B cell (primary cell): ENCODE results near the gene COL9A3. TPM values are rescaled to one million over a fixed set of nuclear protein-coding genes. Genes with fewer than 3 reads are reported as not detected.

ENCODE experiments used
- ATAC-seq: fragments of 200-7000 bp; cut with Tn5 transposase; one replicate; pipeline ENCODE4 v1.10.0; 2021; ENCODE audit warnings: low read depth, mild to moderate bottlenecking, moderate number of reproducible peaks, moderate library complexity
- CTCF ChIA-PET: fragments of 350-600 bp; sonication (Branson Sonifier 250); formaldehyde crosslinking; loops from one replicate; lab custom pipeline; 2021; ENCODE audit warnings: antibody characterized with exemption, inconsistent platforms; lab: Charles Lee
- POLR2A ChIA-PET: fragments of 350-600 bp; sonication (Branson Sonifier 250); formaldehyde crosslinking; loops from one replicate; lab custom pipeline; 2021; ENCODE audit warnings: antibody characterized with exemption; lab: Charles Lee
- DNase-seq: peaks from one replicate; pipeline ENCODE4 v3.0.0; 2013
- H2AFZ ChIP-seq: 2 replicates; pipeline ENCODE4 v1.6.1; 2012; ENCODE audit warnings: mild to moderate bottlenecking, low read depth, low read length; ENCODE audit not compliant: insufficient read depth, poor library complexity, severe bottlenecking
- H3K27ac ChIP-seq, 2 donors: 1 replicate in 1 of 2; 2 replicates in 1 of 2; pipeline ENCODE4 v1.5.1; 2012 to 2013; ENCODE audit warnings: low read length in 2 of 2, mild to moderate bottlenecking in 2 of 2, moderate library complexity in 1 of 2
- H3K27me3 ChIP-seq, 4 experiments: fragments of 200-600 bp in 1 of 4; sonication (generic) in 1 of 4; replicated peaks in 1 of 4; 1 replicate in 2 of 4; 2 replicates in 2 of 4; pipeline versions ENCODE4 v1.6.1 to v1.7.0; 2013 to 2016; ENCODE audit warnings: low read length in 3 of 4, mild to moderate bottlenecking in 2 of 4, mixed read lengths in 1 of 4, moderate library complexity in 1 of 4; ENCODE audit not compliant: insufficient read depth in 4 of 4, control insufficient read depth in 3 of 4; ENCODE audit errors: control extremely low read depth in 1 of 4
- H3K36me3 ChIP-seq, 2 experiments: replicated peaks in 1 of 2; 1 replicate in 1 of 2; 2 replicates in 1 of 2; pipeline versions ENCODE4 v1.6.1 to v1.7.1; 2013; ENCODE audit warnings: low read length in 1 of 2; ENCODE audit not compliant: insufficient read depth in 2 of 2, control insufficient read depth in 1 of 2; ENCODE audit errors: control extremely low read depth in 1 of 2, extremely low read depth in 1 of 2
- H3K4me1 ChIP-seq, 2 donors: fragments of 200-600 bp in 1 of 2; sonication (generic) in 1 of 2; 1 replicate in 1 of 2; 2 replicates in 1 of 2; pipeline versions ENCODE4 v1.5.1 to v1.6.1; 2013 to 2017; ENCODE audit warnings: low read length in 2 of 2; ENCODE audit not compliant: control insufficient read depth in 2 of 2, insufficient read depth in 2 of 2
- H3K4me2 ChIP-seq: replicated peaks from 2 replicates; pipeline ENCODE3; 2012; ENCODE audit warnings: mild to moderate bottlenecking, low read depth, low read length; ENCODE audit not compliant: poor library complexity, severe bottlenecking
- H3K4me3 ChIP-seq, 5 experiments: fragments of 200-600 bp in 1 of 5; sonication (generic) in 1 of 5; 1 replicate in 3 of 5; 2 replicates in 2 of 5; pipeline versions ENCODE4 v1.5.1 to v1.7.0; 2011 to 2016; ENCODE audit warnings: low read length in 4 of 5, mild to moderate bottlenecking in 4 of 5, low read depth in 2 of 5, control low read depth in 1 of 5, moderate library complexity in 1 of 5; ENCODE audit not compliant: insufficient read depth in 1 of 5; ENCODE audit errors: control extremely low read depth in 1 of 5, extremely low read depth in 1 of 5
- H3K79me2 ChIP-seq: fragments of 200-600 bp; sonication (generic); one replicate; pipeline ENCODE4 v1.6.0; 2016; ENCODE audit warnings: low read length; ENCODE audit not compliant: control insufficient read depth, insufficient read depth
- H3K9ac ChIP-seq: fragments of 200-600 bp; sonication (generic); 2 replicates; pipeline ENCODE4 v1.6.1; 2017; ENCODE audit warnings: mild to moderate bottlenecking, low read length, moderate library complexity
- H3K9me3 ChIP-seq, 3 donors: one replicate each; pipeline versions ENCODE4 v1.6.1 to v1.7.1; 2013; ENCODE audit warnings: low read length in 2 of 3; ENCODE audit not compliant: control insufficient read depth in 2 of 3, insufficient read depth in 1 of 3; ENCODE audit errors: control extremely low read depth in 1 of 3
- H4K20me1 ChIP-seq: 2 replicates; pipeline ENCODE4 v1.6.0; 2012; ENCODE audit warnings: mild to moderate bottlenecking, low read length; ENCODE audit not compliant: insufficient read depth, control insufficient read depth, poor library complexity, severe bottlenecking
- H3K27ac Mint-ChIP-seq: one replicate; pipeline ENCODE4 v1.8.0; 2021; ENCODE audit warnings: mixed read lengths
- H3K27me3 Mint-ChIP-seq: one replicate; pipeline ENCODE4 v1.8.0; 2021; ENCODE audit warnings: mixed read lengths
- H3K4me1 Mint-ChIP-seq: one replicate; pipeline ENCODE4 v1.8.0; 2021; ENCODE audit warnings: mixed read lengths
- H3K4me3 Mint-ChIP-seq: one replicate; pipeline ENCODE4 v1.8.0; 2021; ENCODE audit warnings: mixed read lengths
- H3K9me3 Mint-ChIP-seq: one replicate; pipeline ENCODE4 v1.8.0; 2022; ENCODE audit warnings: mixed read lengths; ENCODE audit not compliant: insufficient read depth
- EZH2 ChIP-seq: IDR thresholded peaks from 2 replicates; pipeline ENCODE4 v1.6.1; 2012; ENCODE audit warnings: borderline replicate concordance, low read depth, mild to moderate bottlenecking, moderate library complexity, low read length; ENCODE audit not compliant: insufficient read depth, poor library complexity, severe bottlenecking
- whole genome bisulfite sequencing: methylation state at CpG from one replicate; pipeline ENCODE4 v1.1.5; 2013; ENCODE audit warnings: missing lambda C conversion rate; ENCODE audit not compliant: insufficient coverage; 5-methylcytosine and 5-hydroxymethylcytosine counted together
- intact Hi-C: fragments of 100-400 bp; cut with micrococcal nuclease; formaldehyde crosslinking; loops from one replicate; pipeline ENCODE4 v1.10.0; 2022
- polyA plus RNA-seq: library from polyadenylated mRNA; depleted of rRNA; stranded (reverse); fragments of >200 nt; gene quantifications from 2 replicates; pipeline ENCODE4 v1.2.3, GENCODE V29; 2012
- total RNA-seq, 2 donors: library from RNA; stranded (reverse); fragments of 120-200 nt in 1 of 2; gene quantifications; 1 replicate in 1 of 2; 2 replicates in 1 of 2; pipeline versions ENCODE4 v1.2.3 to v1.2.4, GENCODE V29; 2013 to 2022
- TF ChIP-seq, protein P1 (sequence below): fragments of 200-600 bp; IDR thresholded peaks from one replicate; pipeline ENCODE4 v1.8.0; 2022; ENCODE audit warnings: antibody characterized with exemption, mild to moderate bottlenecking

The COL9A3 gene
- total and polyA plus RNA-seq, 2 donors (not counting 1 experiment from before 2014, with no cell fraction given) = 10.7 to 96.3 TPM

DNA sequence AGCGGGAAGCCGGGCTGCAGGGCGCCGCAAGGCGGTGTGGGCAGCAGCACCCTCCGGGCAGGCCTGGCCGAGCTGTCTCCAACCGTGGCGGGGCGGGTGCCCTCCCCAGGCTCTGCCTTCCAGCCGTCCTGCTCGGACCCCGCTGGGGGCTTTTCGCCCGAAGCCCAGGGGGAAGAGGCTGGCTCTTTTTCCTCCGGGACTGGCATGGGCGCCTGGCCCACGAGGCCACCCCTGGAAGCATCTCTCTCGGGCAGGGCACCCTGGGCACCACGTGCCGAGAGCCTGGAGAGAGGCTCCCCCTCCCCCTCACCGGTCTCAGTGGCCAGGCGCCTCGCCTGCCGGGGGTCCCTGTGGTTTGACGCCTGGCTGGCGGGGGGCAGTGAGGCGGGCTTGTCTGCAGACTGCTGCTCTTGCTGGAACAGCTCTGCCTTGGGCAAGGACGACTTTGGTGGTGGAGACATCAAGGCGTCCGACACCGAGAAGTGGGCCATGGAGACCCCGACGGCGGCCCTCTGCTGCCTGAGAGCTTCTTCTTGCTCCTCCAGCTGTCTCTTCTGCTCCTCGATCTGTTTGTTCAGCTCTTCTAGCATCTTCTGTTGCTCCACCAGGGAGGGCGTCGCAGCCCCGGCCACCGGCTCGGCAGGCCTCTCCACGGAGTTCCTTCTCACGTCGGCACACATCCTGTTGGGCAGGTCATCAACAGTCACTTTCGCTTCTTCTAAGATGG lies 64.2 kb downstream of the COL9A3 start:
- Mint-ChIP-seq H3K27me3 (no peaks in the 10 kb centered on the region), H3K9me3 (no peaks in the 10 kb centered on the region), H3K27ac (no peak overlapping the region), H3K4me3 (no peak overlapping the region), H3K4me1 (peaks cover 1% of the 10 kb centered on the region)
- ChIA-PET POLR2A (no interaction called here), CTCF (no interaction called here)
- no peak overlapping the region for H3K4me2 ChIP-seq
- H3K9ac ChIP-seq = no peak overlapping the region
- H3K4me3 ChIP-seq = no peak overlapping the region
- no peak for TF ChIP-seq EZH2
- TF ChIP-seq, protein P1, sequence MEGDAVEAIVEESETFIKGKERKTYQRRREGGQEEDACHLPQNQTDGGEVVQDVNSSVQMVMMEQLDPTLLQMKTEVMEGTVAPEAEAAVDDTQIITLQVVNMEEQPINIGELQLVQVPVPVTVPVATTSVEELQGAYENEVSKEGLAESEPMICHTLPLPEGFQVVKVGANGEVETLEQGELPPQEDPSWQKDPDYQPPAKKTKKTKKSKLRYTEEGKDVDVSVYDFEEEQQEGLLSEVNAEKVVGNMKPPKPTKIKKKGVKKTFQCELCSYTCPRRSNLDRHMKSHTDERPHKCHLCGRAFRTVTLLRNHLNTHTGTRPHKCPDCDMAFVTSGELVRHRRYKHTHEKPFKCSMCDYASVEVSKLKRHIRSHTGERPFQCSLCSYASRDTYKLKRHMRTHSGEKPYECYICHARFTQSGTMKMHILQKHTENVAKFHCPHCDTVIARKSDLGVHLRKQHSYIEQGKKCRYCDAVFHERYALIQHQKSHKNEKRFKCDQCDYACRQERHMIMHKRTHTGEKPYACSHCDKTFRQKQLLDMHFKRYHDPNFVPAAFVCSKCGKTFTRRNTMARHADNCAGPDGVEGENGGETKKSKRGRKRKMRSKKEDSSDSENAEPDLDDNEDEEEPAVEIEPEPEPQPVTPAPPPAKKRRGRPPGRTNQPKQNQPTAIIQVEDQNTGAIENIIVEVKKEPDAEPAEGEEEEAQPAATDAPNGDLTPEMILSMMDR = no peak
- no peaks in the 10 kb centered on the region for H3K27me3 ChIP-seq
- no peaks in the 10 kb centered on the region for H4K20me1 ChIP-seq
- H2AFZ ChIP-seq = no peak overlapping the region
- H3K36me3 ChIP-seq = peaks cover 0 to 28% of the 10 kb centered on the region in 2 experiments
- 96% methylated on average over 45 of the region's 45 CpGs for WGBS
- ATAC-seq (no peak), DNase-seq (no peak)
- no peaks in the 10 kb centered on the region for H3K9me3 ChIP-seq
- no peaks in the 10 kb centered on the region for H3K79me2 ChIP-seq
- peaks cover 0 to 5% of the 10 kb centered on the region in 2 donors for H3K4me1 ChIP-seq
- no peak overlapping the region for H3K27ac ChIP-seq
- intact Hi-C loops = no loop called here

DNA sequence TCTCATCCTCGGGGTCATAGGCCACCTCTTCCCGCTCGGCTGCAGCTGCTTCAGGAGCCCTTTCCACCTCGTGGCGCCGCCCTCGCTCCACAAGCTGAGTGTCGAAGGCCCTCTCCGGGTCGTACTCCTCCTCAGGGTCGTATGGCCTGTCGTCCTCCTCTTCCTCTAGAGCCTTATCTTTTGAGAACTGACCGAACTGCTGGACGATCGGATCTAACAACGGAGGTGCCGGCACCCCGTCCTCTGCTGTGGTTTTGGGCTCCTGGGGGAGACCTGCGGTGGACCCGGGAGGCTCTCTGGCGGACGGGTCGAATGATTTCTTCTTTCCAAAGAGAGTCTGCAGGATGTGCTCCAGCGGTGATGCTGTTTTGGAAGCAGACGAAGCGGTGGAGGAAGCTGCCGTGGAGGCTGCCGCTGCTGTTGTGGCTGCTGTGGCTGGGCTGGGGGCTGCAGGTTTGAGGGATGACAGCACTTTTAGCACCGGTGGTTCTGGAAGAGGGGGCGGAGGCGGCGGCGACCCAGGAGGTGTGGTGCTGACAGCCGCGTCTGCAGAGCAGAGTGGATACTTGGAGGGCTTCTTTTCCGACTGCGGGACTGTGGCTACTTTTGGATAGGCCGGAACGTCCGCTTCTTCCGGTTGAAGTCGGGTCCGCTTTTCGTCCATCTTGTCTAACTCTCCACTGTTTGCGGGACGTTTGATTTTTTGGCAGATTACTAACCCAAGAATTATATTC lies 65.0 kb downstream of the COL9A3 start:
- Histone ChIP-seq H2AFZ (no peak overlapping the region), H3K4me2 (no peak overlapping the region), H3K4me1 (peaks cover 0 to under 1% of the 10 kb centered on the region in 2 donors), H3K9ac (no peak overlapping the region), H3K9me3 (no peaks in the 10 kb centered on the region), H3K79me2 (no peaks in the 10 kb centered on the region), H3K4me3 (no peak overlapping the region), H3K36me3 (peaks cover 0 to 33% of the 10 kb centered on the region in 2 experiments), H4K20me1 (no peaks in the 10 kb centered on the region), H3K27ac (no peak overlapping the region), H3K27me3 (no peaks in the 10 kb centered on the region)
- POLR2A ChIA-PET = no interaction called here
- Mint-ChIP-seq H3K4me3 (no peak overlapping the region), H3K4me1 (no peaks in the 10 kb centered on the region), H3K27ac (no peak overlapping the region), H3K27me3 (no peaks in the 10 kb centered on the region), H3K9me3 (no peaks in the 10 kb centered on the region)
- CTCF ChIA-PET = no interaction called here
- WGBS = 96% methylated on average over 42 of the region's 46 CpGs
- intact Hi-C loops = no loop called here
- ATAC-seq = no peak
- DNase-seq = no peak
- no peak for TF ChIP-seq EZH2
- TF ChIP-seq, protein P1 = no peak
